Measurements from ENCODE around the gene ZC2HC1C. TPM values are rescaled to one million over a fixed set of nuclear protein-coding genes. Genes with fewer than 3 reads are reported as not detected.

The ZC2HC1C gene
- total RNA-seq, 2 donors from 2014 or later, result 2.3 to 2.7 TPM

DNA sequence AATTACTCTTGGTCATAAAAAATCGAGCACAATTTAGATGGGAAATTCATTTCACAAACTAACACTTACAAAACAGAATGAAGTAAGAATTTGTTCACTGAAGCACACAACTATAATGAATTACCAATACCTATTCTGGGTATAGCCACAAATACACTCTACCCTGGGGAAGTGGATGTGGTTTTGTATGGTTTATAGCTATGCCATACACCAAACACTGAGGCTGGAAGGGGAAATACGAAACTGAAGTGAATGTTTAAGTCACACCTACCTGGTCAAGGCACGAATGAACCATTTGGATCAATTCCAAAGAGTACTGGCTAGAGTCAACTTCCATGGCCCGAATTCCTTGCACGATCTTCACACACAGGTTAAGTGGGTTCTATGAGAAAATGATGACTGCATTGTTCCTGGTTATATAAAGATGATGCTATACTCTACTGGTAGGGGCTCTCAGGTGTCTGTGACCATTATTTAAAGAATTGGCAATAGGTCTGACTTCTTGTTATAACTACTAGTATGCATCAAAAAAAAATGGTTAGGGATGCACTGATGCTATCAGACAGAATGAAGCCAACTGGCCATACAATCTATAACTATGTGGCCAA is 44.6 kb downstream of the ZC2HC1C start:
- Histone ChIP-seq H3K27ac (ENCODE audit: low read depth, low read length) (no peak overlapping the region), H3K27me3 (ENCODE audit: control insufficient read depth, insufficient read depth, low read length, poor library complexity, severe bottlenecking) (no peaks in the 10 kb centered on the region), H3K36me3 (ENCODE audit: control insufficient read depth, insufficient read depth, low read length) (peaks cover 74% of the 10 kb centered on the region), H3K9me3 (ENCODE audit: control insufficient read depth, low read length) (no peaks in the 10 kb centered on the region), H3K9ac (ENCODE audit: extremely low read depth, low read length, poor library complexity, severe bottlenecking) (no peak overlapping the region), H3K4me3 (ENCODE audit: low read length) (no peak overlapping the region), H3K4me1 (ENCODE audit: control insufficient read depth, insufficient read depth, low read length) (no peaks in the 10 kb centered on the region)
- Mint-ChIP-seq H3K4me1 (no peaks in the 10 kb centered on the region), H3K36me3 (ENCODE audit: low read depth) (peaks cover 68% of the 10 kb centered on the region), H3K27ac (no peak overlapping the region), H3K9me3 (no peaks in the 10 kb centered on the region), H3K4me3 (no peak overlapping the region), H3K27me3 (ENCODE audit: insufficient read depth) (no peaks in the 10 kb centered on the region)
- 96 to 100% methylated on average over 3 to 5 of the region's 5 CpGs for WGBS, 2 experiments (ENCODE audit: insufficient coverage in 1 of 2, insufficient read length in 1 of 2)
- DNase-seq, result no peak
- no peak for TF ChIP-seq CTCF (conservative IDR thresholded peaks at IDR 0.05)

- Histone ChIP-seq H3K4me1 (ENCODE audit: control insufficient read depth, insufficient read depth, low read length) (no peaks in the 10 kb centered on the region), H3K4me3 (ENCODE audit: low read length) (no peak overlapping the region), H3K9ac (ENCODE audit: extremely low read depth, low read length, poor library complexity, severe bottlenecking) (no peak overlapping the region), H3K36me3 (ENCODE audit: control insufficient read depth, insufficient read depth, low read length) (peaks cover 38% of the 10 kb centered on the region), H3K9me3 (ENCODE audit: control insufficient read depth, low read length) (no peaks in the 10 kb centered on the region), H3K27me3 (ENCODE audit: control insufficient read depth, insufficient read depth, low read length, poor library complexity, severe bottlenecking) (no peaks in the 10 kb centered on the region), H3K27ac (ENCODE audit: low read depth, low read length) (no peak overlapping the region)
- no peak for TF ChIP-seq CTCF (conservative IDR thresholded peaks at IDR 0.05)
- Mint-ChIP-seq H3K36me3 (ENCODE audit: low read depth) (peaks cover 47% of the 10 kb centered on the region), H3K27ac (no peak overlapping the region), H3K9me3 (no peaks in the 10 kb centered on the region), H3K4me3 (no peak overlapping the region), H3K4me1 (no peaks in the 10 kb centered on the region), H3K27me3 (ENCODE audit: insufficient read depth) (no peaks in the 10 kb centered on the region)
- 90 to 92% methylated on average over 2 of the region's 2 CpGs for WGBS, 2 experiments (ENCODE audit: insufficient coverage in 1 of 2, insufficient read length in 1 of 2)
- DNase-seq, result no peak
Observed at GRCh38 chr14:75119056-75119455, 49.6 kb downstream of the ZC2HC1C start.

DNA sequence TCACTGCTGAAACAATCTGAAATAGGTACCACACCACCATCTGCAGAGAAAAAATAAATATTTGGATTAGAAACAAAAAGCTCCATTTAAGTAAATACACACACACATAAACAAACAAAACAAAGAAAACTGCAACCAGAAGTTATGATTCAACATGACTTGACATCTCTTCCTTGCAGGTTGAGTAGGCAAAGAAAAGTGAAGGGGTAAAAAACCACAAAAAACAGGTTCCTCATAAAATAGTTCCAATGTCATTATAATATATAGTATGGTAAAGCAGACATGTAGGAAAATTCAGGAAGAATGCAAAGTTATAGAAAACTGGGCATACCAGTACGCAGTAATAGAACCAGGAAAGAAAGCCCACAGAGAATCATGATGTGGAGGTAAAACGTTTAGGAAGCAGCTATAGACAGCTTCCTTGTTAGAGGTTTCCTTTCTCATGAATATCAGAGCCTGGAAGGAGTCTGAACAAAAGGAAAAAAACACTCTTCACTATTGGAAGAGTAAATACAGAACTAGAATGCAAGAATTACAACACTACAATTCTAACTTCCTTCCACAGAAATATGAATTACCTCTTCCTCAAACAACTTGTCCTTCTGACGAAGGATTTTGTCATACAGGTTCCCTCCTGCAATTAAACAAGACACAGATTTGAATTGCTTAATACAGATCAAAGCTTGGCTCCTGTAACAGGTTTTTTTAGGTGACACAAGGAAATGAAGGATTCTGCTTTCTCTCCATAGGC is 51.3 kb downstream of the ZC2HC1C start:
- 71 to 93% methylated on average over 3 of the region's 3 CpGs for WGBS, 2 experiments (ENCODE audit: insufficient coverage in 1 of 2, insufficient read length in 1 of 2)
- H3K36me3 Mint-ChIP-seq (ENCODE audit: low read depth), result peaks cover 40% of the 10 kb centered on the region
- no peaks in the 10 kb centered on the region for H3K27me3 ChIP-seq (ENCODE audit: control insufficient read depth, insufficient read depth, low read length, poor library complexity, severe bottlenecking)

More for the DNA sequence above, 51.3 kb downstream of the ZC2HC1C start:
- Mint-ChIP-seq H3K27me3 (ENCODE audit: insufficient read depth) (no peaks in the 10 kb centered on the region), H3K9me3 (no peaks in the 10 kb centered on the region), H3K4me1 (peaks cover 2% of the 10 kb centered on the region), H3K27ac (no peak overlapping the region), H3K4me3 (no peak overlapping the region)
- H3K36me3 ChIP-seq (ENCODE audit: control insufficient read depth, insufficient read depth, low read length), result peaks cover 33% of the 10 kb centered on the region
- no peaks in the 10 kb centered on the region for H3K4me1 ChIP-seq (ENCODE audit: control insufficient read depth, insufficient read depth, low read length)
- DNase-seq, result no peak
- no peak overlapping the region for H3K4me3 ChIP-seq (ENCODE audit: low read length)
- no peak overlapping the region for H3K27ac ChIP-seq (ENCODE audit: low read depth, low read length)
- TF ChIP-seq CTCF (conservative IDR thresholded peaks at IDR 0.05), result no peak
- H3K9me3 ChIP-seq (ENCODE audit: control insufficient read depth, low read length), result no peaks in the 10 kb centered on the region
- H3K9ac ChIP-seq (ENCODE audit: extremely low read depth, low read length, poor library complexity, severe bottlenecking), result no peak overlapping the region

Measured in endodermal cell (in vitro differentiated cells).